Measurements from ENCODE around the gene PITX2.

PITX2 gene

GRCh38 chr4:110624398-110624780, 1.5 kb upstream of the PITX2 start:
- DNase-seq (ENCODE audit: low read depth, low spot score) = no peak

GRCh38 chr4:110623718-110624397, 981 bp upstream of the PITX2 start:
- no peak for DNase-seq (ENCODE audit: low read depth, low spot score)

- DNase-seq (ENCODE audit: low read depth, low spot score) = no peak
These were observed 782 bp downstream of the PITX2 start for GRCh38 chr4:110621839-110622751.

GRCh38 chr4:110621328-110621812, 1.5 kb downstream of the PITX2 start:
- no peak for DNase-seq (ENCODE audit: low read depth, low spot score)

- peak; percentile 71 for DNase-seq (ENCODE audit: low read depth, low spot score)
These were observed 2.1 kb downstream of the PITX2 start for GRCh38 chr4:110620691-110621327.

- DNase-seq (ENCODE audit: low read depth, low spot score) = no peak
These were observed 2.6 kb downstream of the PITX2 start for GRCh38 chr4:110620322-110620690.

GRCh38 chr4:110619463-110620247, 3.2 kb downstream of the PITX2 start:
- DNase-seq (ENCODE audit: low read depth, low spot score) = no peak

- no peak for DNase-seq (ENCODE audit: low read depth, low spot score)
These were observed 4.1 kb downstream of the PITX2 start for GRCh38 chr4:110618581-110619462.

GRCh38 chr4:110617646-110618580, 5.0 kb downstream of the PITX2 start:
- DNase-seq (ENCODE audit: low read depth, low spot score) = no peak

- DNase-seq (ENCODE audit: low read depth, low spot score) = no peak
These were observed 5.7 kb downstream of the PITX2 start for GRCh38 chr4:110617075-110617640.

- DNase-seq (ENCODE audit: low read depth, low spot score) = peak; percentile 19
These were observed 6.4 kb downstream of the PITX2 start for GRCh38 chr4:110616238-110617074.

GRCh38 chr4:110615353-110616237, 7.3 kb downstream of the PITX2 start:
- peak; percentile 8 for DNase-seq (ENCODE audit: low read depth, low spot score)

- no peak for DNase-seq (ENCODE audit: low read depth, low spot score)
These were observed 7.9 kb downstream of the PITX2 start for GRCh38 chr4:110614976-110615352.

GRCh38 chr4:110614173-110614963, 8.5 kb downstream of the PITX2 start:
- DNase-seq (ENCODE audit: low read depth, low spot score) = no peak

GRCh38 chr4:110613745-110614144, 9.1 kb downstream of the PITX2 start:
- DNase-seq (ENCODE audit: low read depth, low spot score) = no peak

GRCh38 chr4:110612631-110613269, 10.1 kb downstream of the PITX2 start:
- no peak for DNase-seq (ENCODE audit: low read depth, low spot score)
